Activated CD8-positive, alpha-beta T cell treated with anti-CD3 and anti-CD28 coated beads, Interleukin-2, amount 10 ng/mL, durations not matched to agents 7 days and 5 days (primary cell): ENCODE results near the gene ANKS1B. TPM values are rescaled to one million over a fixed set of nuclear protein-coding genes. Genes with fewer than 3 reads are reported as not detected.
"Not testable (repeated sequence)": the region's sequence is repeated elsewhere in the genome, so short reads cannot be mapped to it uniquely, and the experiment has no call there.

ENCODE experiments used
- ATAC-seq: fragments of 150-1000 bp; cut with Tn5 transposase; one replicate; pipeline ENCODE4 v1.10.0; 2021; ENCODE audit warnings: moderate library complexity
- CTCF ChIA-PET: fragments of 350-600 bp; sonication (Branson Sonifier 250); formaldehyde crosslinking; loops from one replicate; lab custom pipeline; 2021; ENCODE audit warnings: antibody characterized with exemption; lab: Charles Lee
- POLR2A ChIA-PET: fragments of 350-600 bp; sonication (Branson Sonifier 250); formaldehyde crosslinking; loops from one replicate; lab custom pipeline; 2021; ENCODE audit warnings: antibody characterized with exemption; lab: Charles Lee
- DNase-seq: peaks from one replicate; pipeline ENCODE4 v3.0.0-alpha.2; 2020
- H3K27ac Mint-ChIP-seq: one replicate; pipeline ENCODE4 v1.8.0; 2021; ENCODE audit warnings: mild to moderate bottlenecking, mixed read lengths
- H3K27me3 Mint-ChIP-seq: one replicate; pipeline ENCODE4 v1.8.0; 2021; ENCODE audit warnings: low read depth, mixed read lengths
- H3K36me3 Mint-ChIP-seq: one replicate; pipeline ENCODE4 v1.8.0; 2021; ENCODE audit warnings: low read depth, mixed read lengths
- H3K4me1 Mint-ChIP-seq: one replicate; pipeline ENCODE4 v1.8.0; 2021; ENCODE audit warnings: low read depth, mixed read lengths
- H3K4me3 Mint-ChIP-seq: one replicate; pipeline ENCODE4 v1.8.0; 2021; ENCODE audit warnings: mild to moderate bottlenecking, mixed read lengths
- H3K9me3 Mint-ChIP-seq: one replicate; pipeline ENCODE4 v1.8.0; 2022; ENCODE audit warnings: mixed read lengths; ENCODE audit not compliant: insufficient read depth
- total RNA-seq, 2 experiments: library from RNA; stranded (reverse); gene quantifications; one replicate each; pipeline ENCODE4 v1.2.3, GENCODE V29; 2021

Gene ANKS1B
- total RNA-seq, 2 experiments from 2014 or later, result not detected

- no peak overlapping the region for H3K4me3 Mint-ChIP-seq
- no peak overlapping the region for H3K27ac Mint-ChIP-seq
- H3K36me3 Mint-ChIP-seq, result no peaks in the 10 kb centered on the region
- H3K4me1 Mint-ChIP-seq, result no peaks in the 10 kb centered on the region
- ChIA-PET POLR2A (no interaction called here), CTCF (no interaction called here)
- ATAC-seq, result no peak
- no peak for DNase-seq
- peaks cover 5% of the 10 kb centered on the region for H3K9me3 Mint-ChIP-seq
- H3K27me3 Mint-ChIP-seq, result no peaks in the 10 kb centered on the region
Observed at GRCh38 chr12:99736760-99737269, 247.9 kb downstream of the ANKS1B start.

GRCh38 chr12:99732131-99732530, 252.6 kb downstream of the ANKS1B start:
- H3K36me3 Mint-ChIP-seq, result no peaks in the 10 kb centered on the region
- no peak overlapping the region for H3K27ac Mint-ChIP-seq
- H3K27me3 Mint-ChIP-seq, result no peaks in the 10 kb centered on the region
- ATAC-seq (no peak), DNase-seq (no peak)
- no peaks in the 10 kb centered on the region for H3K4me1 Mint-ChIP-seq
- no peak overlapping the region for H3K4me3 Mint-ChIP-seq
- no peaks in the 10 kb centered on the region for H3K9me3 Mint-ChIP-seq
- POLR2A ChIA-PET, result no interaction called here
- CTCF ChIA-PET, result no interaction called here

GRCh38 chr12:99722690-99723486, 261.8 kb downstream of the ANKS1B start:
- ChIA-PET CTCF (no interaction called here), POLR2A (no interaction called here)
- H3K4me3 Mint-ChIP-seq, result no peak overlapping the region
- DNase-seq (no peak), ATAC-seq (no peak)
- no peaks in the 10 kb centered on the region for H3K9me3 Mint-ChIP-seq
- H3K27me3 Mint-ChIP-seq, result no peaks in the 10 kb centered on the region
- H3K36me3 Mint-ChIP-seq, result no peaks in the 10 kb centered on the region
- H3K27ac Mint-ChIP-seq, result no peak overlapping the region
- no peaks in the 10 kb centered on the region for H3K4me1 Mint-ChIP-seq

GRCh38 chr12:99721715-99722275, 262.9 kb downstream of the ANKS1B start:
- Mint-ChIP-seq H3K4me1 (no peaks in the 10 kb centered on the region), H3K36me3 (no peaks in the 10 kb centered on the region), H3K9me3 (no peaks in the 10 kb centered on the region), H3K4me3 (no peak overlapping the region), H3K27ac (no peak overlapping the region), H3K27me3 (no peaks in the 10 kb centered on the region)
- DNase-seq (no peak), ATAC-seq (no peak)
- ChIA-PET CTCF (no interaction called here), POLR2A (no interaction called here)

- DNase-seq, CTCF ChIA-PET, POLR2A ChIA-PET, H3K4me1 Mint-ChIP-seq, H3K4me3 Mint-ChIP-seq, H3K9me3 Mint-ChIP-seq, ATAC-seq, H3K27ac Mint-ChIP-seq, H3K36me3 Mint-ChIP-seq, H3K27me3 Mint-ChIP-seq: not testable (repeated sequence)
Observed at GRCh38 chr12:99720083-99720465, 264.7 kb downstream of the ANKS1B start.

GRCh38 chr12:99719411-99720082, 265.2 kb downstream of the ANKS1B start:
- H3K4me1 Mint-ChIP-seq, H3K27ac Mint-ChIP-seq, CTCF ChIA-PET, H3K4me3 Mint-ChIP-seq, ATAC-seq, H3K36me3 Mint-ChIP-seq, POLR2A ChIA-PET, H3K27me3 Mint-ChIP-seq, DNase-seq, H3K9me3 Mint-ChIP-seq: not testable (repeated sequence)

- H3K4me1 Mint-ChIP-seq, ATAC-seq, H3K4me3 Mint-ChIP-seq, POLR2A ChIA-PET, CTCF ChIA-PET, H3K27me3 Mint-ChIP-seq, DNase-seq, H3K36me3 Mint-ChIP-seq, H3K9me3 Mint-ChIP-seq, H3K27ac Mint-ChIP-seq: not testable (repeated sequence)
Observed at GRCh38 chr12:99715841-99716510, 268.8 kb downstream of the ANKS1B start.

- H3K27me3 Mint-ChIP-seq, CTCF ChIA-PET, H3K4me1 Mint-ChIP-seq: not testable (repeated sequence)
Observed at GRCh38 chr12:99714921-99715320, 269.8 kb downstream of the ANKS1B start.

GRCh38 chr12:99713946-99714520, 270.7 kb downstream of the ANKS1B start:
- H3K4me3 Mint-ChIP-seq, result no peak overlapping the region
- no peaks in the 10 kb centered on the region for H3K27me3 Mint-ChIP-seq
- POLR2A ChIA-PET, result no interaction called here
- H3K9me3 Mint-ChIP-seq, result no peaks in the 10 kb centered on the region
- no peak for ATAC-seq
- H3K27ac Mint-ChIP-seq, result no peak overlapping the region
- no peak for DNase-seq
- no peaks in the 10 kb centered on the region for H3K36me3 Mint-ChIP-seq
- no peaks in the 10 kb centered on the region for H3K4me1 Mint-ChIP-seq
- CTCF ChIA-PET, result no interaction called here

More at GRCh38 chr12:99714921-99715320, 269.8 kb downstream of the ANKS1B start:
- H3K36me3 Mint-ChIP-seq, ATAC-seq, POLR2A ChIA-PET, H3K27ac Mint-ChIP-seq, H3K9me3 Mint-ChIP-seq, H3K4me3 Mint-ChIP-seq, DNase-seq: not testable (repeated sequence)

GRCh38 chr12:99712281-99712680, 272.5 kb downstream of the ANKS1B start:
- CTCF ChIA-PET, result no interaction called here
- ATAC-seq, result no peak
- POLR2A ChIA-PET, result no interaction called here
- Mint-ChIP-seq H3K4me3 (no peak overlapping the region), H3K9me3 (no peaks in the 10 kb centered on the region), H3K4me1 (no peaks in the 10 kb centered on the region), H3K36me3 (no peaks in the 10 kb centered on the region), H3K27me3 (no peaks in the 10 kb centered on the region), H3K27ac (no peak overlapping the region)
- no peak for DNase-seq

GRCh38 chr12:99711246-99711645, 273.5 kb downstream of the ANKS1B start:
- Mint-ChIP-seq H3K4me3 (no peak overlapping the region), H3K27ac (no peak overlapping the region), H3K9me3 (no peaks in the 10 kb centered on the region), H3K27me3 (no peaks in the 10 kb centered on the region), H3K36me3 (no peaks in the 10 kb centered on the region), H3K4me1 (no peaks in the 10 kb centered on the region)
- DNase-seq (no peak), ATAC-seq (no peak)
- ChIA-PET CTCF (no interaction called here), POLR2A (no interaction called here)
